Loucy (cell line): Measurements from ENCODE around the gene SUSD6.

Experiments used
- H2AFZ ChIP-seq: fragments of 200-600 bp; sonication (generic); 2 replicates; pipeline ENCODE4 v1.6.0; 2016; ENCODE audit warnings: antibody characterized with exemption, mild to moderate bottlenecking, low read length, moderate library complexity
- H3F3A ChIP-seq: fragments of 200-600 bp; 2 replicates; pipeline ENCODE4 v1.6.0; 2016; ENCODE audit warnings: antibody characterized with exemption, low read depth, mild to moderate bottlenecking
- H3K27me3 ChIP-seq: fragments of 200-600 bp; sonication (generic); 2 replicates; pipeline ENCODE4 v1.6.1; 2014; ENCODE audit warnings: low read length, mild to moderate bottlenecking; ENCODE audit not compliant: insufficient read depth, poor library complexity, severe bottlenecking
- H3K36me3 ChIP-seq: fragments of 200-600 bp; sonication (generic); 2 replicates; pipeline ENCODE4 v1.6.1; 2016; ENCODE audit warnings: low read length; ENCODE audit not compliant: insufficient read depth
- H3K4me1 ChIP-seq: fragments of 200-600 bp; sonication (generic); 2 replicates; pipeline ENCODE4 v1.5.1; 2014; ENCODE audit warnings: low read length, mild to moderate bottlenecking; ENCODE audit not compliant: insufficient read depth, poor library complexity, severe bottlenecking
- H3K4me2 ChIP-seq: fragments of 200-600 bp; sonication (generic); 2 replicates; pipeline ENCODE4 v1.6.0; 2014; ENCODE audit warnings: antibody characterized with exemption, low read length, low read depth, mild to moderate bottlenecking; ENCODE audit not compliant: poor library complexity, severe bottlenecking
- H3K4me3 ChIP-seq: fragments of 200-600 bp; sonication (generic); 2 replicates; pipeline ENCODE4 v1.5.1; 2014; ENCODE audit warnings: low read length, mild to moderate bottlenecking, mixed read lengths; ENCODE audit not compliant: poor library complexity, severe bottlenecking
- H3K79me2 ChIP-seq: fragments of 200-600 bp; sonication (generic); 2 replicates; pipeline ENCODE4 v1.6.1; 2014; ENCODE audit warnings: low read length; ENCODE audit not compliant: insufficient read depth
- H3K9ac ChIP-seq: fragments of 200-600 bp; sonication (generic); 2 replicates; pipeline ENCODE4 v1.6.0; 2014; ENCODE audit warnings: mild to moderate bottlenecking, low read depth, low read length, moderate library complexity; ENCODE audit not compliant: poor library complexity, severe bottlenecking
- H3K9me2 ChIP-seq: fragments of 200-600 bp; sonication (generic); replicated peaks from 2 replicates; pipeline ENCODE4 v1.6.1; 2016; ENCODE audit warnings: low read depth, low read length, mixed read lengths
- H3K9me3 ChIP-seq: fragments of 200-600 bp; sonication (generic); 2 replicates; pipeline ENCODE4 v1.6.1; 2014; ENCODE audit warnings: mild to moderate bottlenecking, antibody characterized with exemption, low read length, low read depth; ENCODE audit not compliant: insufficient read depth
- H4K20me1 ChIP-seq: fragments of 200-600 bp; sonication (generic); 2 replicates; pipeline ENCODE4 v1.6.0; 2014; ENCODE audit warnings: antibody characterized with exemption, low read length, mild to moderate bottlenecking; ENCODE audit not compliant: insufficient read depth, poor library complexity, severe bottlenecking
- CTCF ChIP-seq: fragments of 200-600 bp; sonication (generic); conservative IDR thresholded peaks from 2 replicates; pipeline ENCODE4 v1.5.1; 2014; ENCODE audit warnings: mild to moderate bottlenecking, antibody characterized with exemption, low read length
- EZH2phosphoT487 ChIP-seq: fragments of 200-600 bp; IDR thresholded peaks from 2 replicates; pipeline ENCODE4 v1.6.1; 2018; ENCODE audit warnings: antibody characterized with exemption, mild to moderate bottlenecking, moderate library complexity, borderline replicate concordance

SUSD6 gene

GRCh38 chr14:69648480-69649451, 37.4 kb downstream of the SUSD6 start:
- H2AFZ ChIP-seq: no peak overlapping the region
- no peaks in the 10 kb centered on the region for H3K27me3 ChIP-seq
- H3K9ac ChIP-seq: no peak overlapping the region
- H3K9me3 ChIP-seq: no peaks in the 10 kb centered on the region
- H3K79me2 ChIP-seq: peaks cover 99% of the 10 kb centered on the region
- peaks cover 49% of the 10 kb centered on the region for H4K20me1 ChIP-seq
- peaks cover under 1% of the 10 kb centered on the region; the same call in 1 of the 2 replicates for H3K36me3 ChIP-seq
- no peak overlapping the region for H3K4me2 ChIP-seq
- H3K9me2 ChIP-seq: no peaks in the 10 kb centered on the region
- peaks cover 39% of the 10 kb centered on the region for H3K4me1 ChIP-seq
- H3F3A ChIP-seq: no peaks in the 10 kb centered on the region
- H3K4me3 ChIP-seq: no peak overlapping the region
- TF ChIP-seq EZH2phosphoT487: no peak

GRCh38 chr14:69650948-69651369, 39.6 kb downstream of the SUSD6 start:
- Histone ChIP-seq H3K27me3 (no peaks in the 10 kb centered on the region), H3K9me3 (no peaks in the 10 kb centered on the region), H3K4me1 (peaks cover 34% of the 10 kb centered on the region), H3K4me3 (no peak overlapping the region), H3K79me2 (peaks cover 99% of the 10 kb centered on the region), H3K9me2 (no peaks in the 10 kb centered on the region), H2AFZ (no peak overlapping the region), H3K9ac (no peak overlapping the region), H3K4me2 (no peak overlapping the region), H3F3A (no peaks in the 10 kb centered on the region), H3K36me3 (peaks cover 5% of the 10 kb centered on the region; the same call in 1 of the 2 replicates), H4K20me1 (peaks cover 56% of the 10 kb centered on the region)
- no peak for TF ChIP-seq EZH2phosphoT487
- TF ChIP-seq CTCF: no peak

- TF ChIP-seq EZH2phosphoT487 (no peak), CTCF (no peak)
- Histone ChIP-seq H3K27me3 (no peaks in the 10 kb centered on the region), H3K4me2 (no peak overlapping the region), H3K36me3 (peaks cover 5% of the 10 kb centered on the region; the same call in 1 of the 2 replicates), H3K4me3 (no peak overlapping the region), H2AFZ (no peak overlapping the region), H3K79me2 (peaks cover 100% of the 10 kb centered on the region), H3K4me1 (peaks cover 34% of the 10 kb centered on the region), H4K20me1 (peaks cover 56% of the 10 kb centered on the region), H3K9ac (no peak overlapping the region), H3F3A (no peaks in the 10 kb centered on the region), H3K9me2 (no peaks in the 10 kb centered on the region), H3K9me3 (no peaks in the 10 kb centered on the region)
Observed at GRCh38 chr14:69651664-69652063, 40.3 kb downstream of the SUSD6 start.
